CD4-positive, CD25-positive, alpha-beta regulatory T cell (primary cell): Measurements from ENCODE around the gene PKNOX2. TPM values are rescaled to one million over a fixed set of nuclear protein-coding genes. Genes with fewer than 3 reads are reported as not detected.

Experiments used
- ATAC-seq, 2 donors: fragments of 150-1000 bp; cut with Tn5 transposase; one replicate each; pipeline ENCODE4 v1.10.0; 2021; ENCODE audit warnings: low read depth in 2 of 2, moderate number of reproducible peaks in 2 of 2, moderate library complexity in 1 of 2
- DNase-seq, 3 donors: peaks; one replicate each; pipeline versions ENCODE4 v3.0.0 to v3.0.0-alpha.2; 2012 to 2022; ENCODE audit warnings: mixed read lengths in 1 of 3
- H3K27ac ChIP-seq: one replicate; pipeline ENCODE4 v1.7.0; 2013; ENCODE audit warnings: mild to moderate bottlenecking, low read length; ENCODE audit not compliant: insufficient read depth, poor library complexity, severe bottlenecking
- H3K27me3 ChIP-seq: one replicate; pipeline ENCODE4 v1.7.0; 2013; ENCODE audit warnings: low read length; ENCODE audit not compliant: control insufficient read depth, insufficient read depth
- H3K36me3 ChIP-seq: one replicate; pipeline ENCODE4 v1.7.0; 2013; ENCODE audit warnings: mild to moderate bottlenecking, low read length, moderate library complexity; ENCODE audit not compliant: control insufficient read depth, insufficient read depth
- H3K4me1 ChIP-seq: 2 replicates; pipeline ENCODE4 v1.7.0; 2013; ENCODE audit warnings: mild to moderate bottlenecking, low read length; ENCODE audit not compliant: insufficient read depth, control insufficient read depth, poor library complexity, severe bottlenecking
- H3K4me3 ChIP-seq: one replicate; pipeline ENCODE4 v1.7.0; 2013; ENCODE audit warnings: low read depth, mild to moderate bottlenecking, low read length, moderate library complexity
- H3K9me3 ChIP-seq, 2 experiments: 1 replicate in 1 of 2; 2 replicates in 1 of 2; pipeline ENCODE4 v1.7.0; 2013; ENCODE audit warnings: low read length in 2 of 2, mild to moderate bottlenecking in 1 of 2, moderate library complexity in 1 of 2; ENCODE audit not compliant: control insufficient read depth in 2 of 2
- H3K27ac Mint-ChIP-seq, 3 donors: one replicate each; pipeline ENCODE4 v1.8.0; 2020 to 2022; ENCODE audit warnings: mild to moderate bottlenecking in 3 of 3, mixed read lengths in 3 of 3, moderate library complexity in 2 of 3
- H3K27me3 Mint-ChIP-seq: one replicate; pipeline ENCODE4 v1.8.0; 2022; ENCODE audit warnings: mild to moderate bottlenecking, mixed read lengths
- H3K36me3 Mint-ChIP-seq: one replicate; pipeline ENCODE4 v1.8.0; 2020; ENCODE audit warnings: mixed read lengths
- H3K4me1 Mint-ChIP-seq, 4 donors: one replicate each; pipeline ENCODE4 v1.8.0; 2020 to 2022; ENCODE audit warnings: mixed read lengths in 4 of 4, mild to moderate bottlenecking in 1 of 4
- H3K4me3 Mint-ChIP-seq, 4 donors: one replicate each; pipeline ENCODE4 v1.8.0; 2020 to 2022; ENCODE audit warnings: mild to moderate bottlenecking in 4 of 4, mixed read lengths in 4 of 4, moderate library complexity in 3 of 4
- H3K9me3 Mint-ChIP-seq, 7 donors: one replicate each; pipeline ENCODE4 v1.8.0; 2020 to 2022; ENCODE audit warnings: mixed read lengths in 7 of 7, mild to moderate bottlenecking in 3 of 7, moderate library complexity in 2 of 7
- polyA plus RNA-seq, 4 donors: library from polyadenylated mRNA; unstranded; fragments of 300-500 nt; fragmentation: Illumina TruSeq; gene quantifications; one replicate each; pipeline ENCODE4 v1.2.3, GENCODE V29; 2021
- total RNA-seq: library from RNA; stranded (reverse); gene quantifications from one replicate; pipeline ENCODE4 v1.2.3, GENCODE V29; 2022

PKNOX2 gene
- total and polyA plus RNA-seq, 5 donors from 2014 or later, result not detected

DNA sequence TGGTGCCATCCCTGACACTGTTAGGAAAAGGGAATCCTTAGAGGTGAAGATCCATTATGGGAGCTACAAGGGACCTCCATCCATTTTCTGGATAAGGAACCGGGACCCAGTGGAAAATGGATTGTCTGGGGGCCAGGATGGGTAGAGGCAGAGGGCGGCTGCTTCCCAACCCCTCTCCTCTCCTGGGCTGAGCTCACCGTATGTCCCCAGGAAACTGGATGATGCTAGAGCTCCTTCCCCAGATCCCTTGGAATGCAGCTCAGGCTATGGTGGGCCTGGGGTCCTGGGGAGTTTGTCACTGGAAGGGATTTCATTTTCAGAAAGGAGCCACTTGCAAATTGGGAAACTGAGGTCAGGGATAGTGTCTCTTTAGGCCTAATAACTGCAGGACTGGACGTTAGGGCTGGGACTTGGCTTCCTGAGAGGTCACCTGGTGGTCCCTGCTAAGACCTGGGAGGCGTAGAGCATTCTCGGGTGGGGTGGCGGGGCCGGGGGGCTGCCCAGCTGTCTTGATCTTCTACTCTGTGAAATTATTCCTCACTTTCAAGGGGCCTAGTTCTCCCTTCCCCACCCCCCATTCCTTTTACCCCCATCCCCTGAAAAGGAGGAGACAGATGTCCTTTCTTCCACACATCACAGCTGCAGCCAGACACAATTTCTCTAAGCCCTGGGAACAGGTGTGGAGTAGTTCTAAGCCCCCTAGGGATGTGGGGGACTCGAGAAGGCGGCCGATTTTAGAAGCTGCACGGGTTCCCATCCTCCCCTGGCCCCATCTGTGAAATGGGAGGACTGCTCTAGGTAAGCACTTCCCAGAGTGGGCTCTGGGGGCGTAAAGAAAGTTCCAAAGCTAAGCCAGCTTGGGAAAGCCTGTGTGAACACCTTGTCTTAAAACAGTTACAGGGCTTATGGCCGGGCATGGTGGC, 99.8 kb downstream of the PKNOX2 start:
- Mint-ChIP-seq H3K4me3 (no peak overlapping the region), H3K36me3 (no peaks in the 10 kb centered on the region), H3K4me1 (peaks cover 0 to 4% (median 0%) of the 10 kb centered on the region in 4 donors), H3K9me3 (no peaks in the 10 kb centered on the region), H3K27ac (no peak overlapping the region), H3K27me3 (peaks cover 41% of the 10 kb centered on the region)
- Histone ChIP-seq H3K27ac (no peak overlapping the region), H3K36me3 (no peaks in the 10 kb centered on the region), H3K4me1 (no peaks in the 10 kb centered on the region), H3K9me3 (no peaks in the 10 kb centered on the region), H3K4me3 (no peak overlapping the region), H3K27me3 (no peaks in the 10 kb centered on the region)
- DNase-seq (no peak), ATAC-seq (no peak)

DNA sequence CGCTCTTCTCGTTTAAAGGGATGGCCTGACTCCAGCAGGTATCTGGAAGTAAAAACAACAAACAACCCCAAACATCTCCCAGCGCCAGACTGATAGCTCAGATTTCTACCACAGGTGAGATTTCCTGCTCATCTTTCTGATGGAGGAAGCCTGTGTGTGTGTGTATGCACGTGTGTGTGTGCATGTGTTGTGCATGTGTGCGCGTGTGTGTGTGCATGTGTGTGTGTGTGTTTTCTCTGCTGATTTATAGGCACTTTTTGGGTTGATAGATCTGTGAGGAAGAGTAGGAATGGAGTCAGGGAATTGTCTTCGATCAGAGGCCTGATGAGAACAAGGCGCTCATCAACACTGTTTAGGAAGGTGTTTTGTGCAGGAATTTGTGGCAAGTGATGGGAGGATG, 103.0 kb downstream of the PKNOX2 start:
- H3K9me3 Mint-ChIP-seq, result no peaks in the 10 kb centered on the region
- H3K27ac Mint-ChIP-seq, result no peak overlapping the region
- no peak for DNase-seq
- no peak overlapping the region for H3K4me3 Mint-ChIP-seq
- no peaks in the 10 kb centered on the region for H3K36me3 Mint-ChIP-seq
- H3K4me1 Mint-ChIP-seq, result peaks cover 0 to 3% (median 0%) of the 10 kb centered on the region in 4 donors
- no peaks in the 10 kb centered on the region for H3K36me3 ChIP-seq
- H3K27me3 ChIP-seq, result no peaks in the 10 kb centered on the region
- no peaks in the 10 kb centered on the region for H3K4me1 ChIP-seq
- H3K27ac ChIP-seq, result no peak overlapping the region
- no peak for ATAC-seq
- H3K9me3 ChIP-seq, result no peaks in the 10 kb centered on the region
- H3K27me3 Mint-ChIP-seq, result peaks cover 28% of the 10 kb centered on the region
- no peak overlapping the region for H3K4me3 ChIP-seq

DNA sequence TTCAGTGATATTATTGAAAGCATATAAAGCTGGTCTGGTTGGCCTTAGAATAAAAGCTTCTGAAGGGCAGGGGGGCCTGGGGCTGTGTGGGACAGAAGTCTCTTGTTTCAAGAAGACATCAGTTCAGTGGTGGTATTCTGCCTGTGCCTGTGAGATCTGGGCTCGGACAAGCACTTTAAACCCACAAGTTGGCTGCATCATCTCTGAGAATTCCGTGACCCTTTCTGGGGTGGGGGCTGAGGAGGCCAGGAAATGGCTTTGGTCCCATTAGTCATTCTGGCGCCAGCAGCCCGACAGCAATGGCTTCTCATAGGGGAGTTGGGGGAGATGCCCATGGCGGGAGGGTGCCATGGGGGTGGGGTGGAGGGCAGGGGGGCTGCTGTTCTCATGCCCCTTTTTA, 104.1 kb downstream of the PKNOX2 start:
- H3K36me3 Mint-ChIP-seq, result no peaks in the 10 kb centered on the region
- H3K4me3 ChIP-seq, result no peak overlapping the region
- no peaks in the 10 kb centered on the region for H3K27me3 ChIP-seq
- no peaks in the 10 kb centered on the region for H3K9me3 ChIP-seq
- H3K4me3 Mint-ChIP-seq, result no peak overlapping the region
- H3K27ac ChIP-seq, result no peak overlapping the region
- no peaks in the 10 kb centered on the region for H3K9me3 Mint-ChIP-seq
- no peaks in the 10 kb centered on the region for H3K4me1 ChIP-seq
- no peaks in the 10 kb centered on the region for H3K36me3 ChIP-seq
- no peaks in the 10 kb centered on the region for H3K4me1 Mint-ChIP-seq
- no peak for ATAC-seq
- no peak for DNase-seq
- peaks cover 28% of the 10 kb centered on the region for H3K27me3 Mint-ChIP-seq
- no peak overlapping the region for H3K27ac Mint-ChIP-seq

DNA sequence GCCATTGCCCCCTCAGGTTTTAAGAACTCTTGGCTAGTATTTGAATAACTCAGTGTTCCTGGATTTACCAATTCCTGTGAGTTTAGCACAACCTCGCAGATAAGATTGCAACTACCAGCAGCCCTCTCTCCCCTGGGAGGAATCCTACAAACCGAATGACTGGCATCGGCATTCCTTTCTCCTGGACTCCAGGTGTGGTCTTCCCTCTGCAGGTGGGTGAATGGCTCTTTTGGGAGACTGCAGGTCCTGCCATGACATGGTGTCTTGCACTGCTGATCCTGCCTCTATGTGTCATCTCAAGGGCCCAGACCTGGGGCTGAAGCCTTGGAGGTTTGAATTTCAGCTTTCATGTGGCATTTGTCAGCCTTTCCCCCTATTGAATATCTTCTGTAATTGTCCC, 105.6 kb downstream of the PKNOX2 start:
- Mint-ChIP-seq H3K27me3 (peaks cover 19% of the 10 kb centered on the region), H3K4me1 (no peaks in the 10 kb centered on the region)
- no peak overlapping the region for H3K27ac ChIP-seq

DNA sequence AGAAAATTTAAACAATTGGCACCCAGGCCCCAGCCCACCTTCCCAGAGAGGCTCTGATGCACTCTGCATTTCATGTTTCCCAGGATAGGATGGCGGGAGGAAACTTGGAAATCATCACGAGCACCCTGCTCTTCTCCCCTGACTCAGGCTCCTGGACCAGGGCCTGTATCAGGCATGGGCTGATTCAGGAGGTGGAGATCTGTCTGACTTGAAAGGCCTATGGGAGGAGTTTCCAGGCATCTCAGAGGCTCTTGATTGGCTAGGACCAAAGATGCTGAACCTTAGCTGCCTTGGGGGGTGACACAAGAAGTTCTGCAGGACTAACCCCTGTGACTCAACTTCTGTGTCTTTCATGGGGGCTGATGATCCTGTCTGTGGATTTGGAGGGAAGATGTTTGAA, 106.2 kb downstream of the PKNOX2 start:
- H3K4me3 ChIP-seq, result no peak overlapping the region
- ATAC-seq (no peak), DNase-seq (no peak)
- H3K27me3 ChIP-seq, result no peaks in the 10 kb centered on the region
- no peaks in the 10 kb centered on the region for H3K4me1 ChIP-seq
- H3K27me3 Mint-ChIP-seq, result peaks cover 14% of the 10 kb centered on the region
- H3K27ac Mint-ChIP-seq, result no peak overlapping the region
- H3K27ac ChIP-seq, result no peak overlapping the region
- H3K36me3 ChIP-seq, result no peaks in the 10 kb centered on the region
- H3K9me3 Mint-ChIP-seq, result no peaks in the 10 kb centered on the region
- H3K36me3 Mint-ChIP-seq, result no peaks in the 10 kb centered on the region
- no peaks in the 10 kb centered on the region for H3K9me3 ChIP-seq
- H3K4me1 Mint-ChIP-seq, result no peaks in the 10 kb centered on the region
- no peak overlapping the region for H3K4me3 Mint-ChIP-seq

More for the DNA sequence above, 105.6 kb downstream of the PKNOX2 start:
- Mint-ChIP-seq H3K4me3 (no peak overlapping the region), H3K9me3 (no peaks in the 10 kb centered on the region), H3K36me3 (no peaks in the 10 kb centered on the region), H3K27ac (no peak overlapping the region)
- Histone ChIP-seq H3K36me3 (no peaks in the 10 kb centered on the region), H3K9me3 (no peaks in the 10 kb centered on the region), H3K27me3 (no peaks in the 10 kb centered on the region), H3K4me3 (no peak overlapping the region), H3K4me1 (no peaks in the 10 kb centered on the region)
- no peak for ATAC-seq
- DNase-seq, result no peak

DNA sequence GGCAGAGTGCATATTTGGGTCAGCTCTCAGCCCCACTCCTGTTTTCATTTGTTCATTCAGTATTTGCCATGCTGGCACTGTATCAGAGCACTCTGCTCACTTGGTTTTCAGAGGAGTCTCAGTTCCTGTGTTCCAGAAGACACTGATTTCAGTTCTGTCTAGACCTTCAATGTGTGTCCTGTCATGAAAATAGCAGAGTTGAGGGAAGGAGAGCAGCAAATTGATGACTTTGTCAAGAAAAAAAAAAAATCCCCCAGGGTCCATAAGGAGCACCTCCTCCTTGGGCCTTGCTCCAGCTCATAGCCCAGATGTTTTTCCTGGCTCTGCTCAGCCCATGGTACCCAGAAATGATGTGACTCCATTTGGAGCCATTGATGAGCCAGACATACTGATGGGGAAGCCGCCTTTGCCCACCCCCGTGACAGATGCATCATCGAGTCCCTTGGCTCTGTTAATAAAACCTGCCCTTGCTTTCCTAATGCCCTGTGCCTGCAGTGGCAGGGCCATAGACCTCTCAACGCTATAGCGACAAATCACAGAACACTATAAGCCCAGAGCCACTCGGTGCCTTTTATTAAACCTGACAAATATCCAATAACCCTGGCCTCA, 107.0 kb downstream of the PKNOX2 start:
- Mint-ChIP-seq H3K4me3 (no peak overlapping the region), H3K27ac (no peak overlapping the region), H3K27me3 (peaks cover 5% of the 10 kb centered on the region), H3K9me3 (no peaks in the 10 kb centered on the region), H3K4me1 (no peaks in the 10 kb centered on the region), H3K36me3 (no peaks in the 10 kb centered on the region)
- H3K4me3 ChIP-seq, result no peak overlapping the region
- no peaks in the 10 kb centered on the region for H3K9me3 ChIP-seq
- DNase-seq (no peak), ATAC-seq (no peak)
- H3K4me1 ChIP-seq, result no peaks in the 10 kb centered on the region
- no peak overlapping the region for H3K27ac ChIP-seq
- H3K36me3 ChIP-seq, result no peaks in the 10 kb centered on the region
- no peaks in the 10 kb centered on the region for H3K27me3 ChIP-seq

DNA sequence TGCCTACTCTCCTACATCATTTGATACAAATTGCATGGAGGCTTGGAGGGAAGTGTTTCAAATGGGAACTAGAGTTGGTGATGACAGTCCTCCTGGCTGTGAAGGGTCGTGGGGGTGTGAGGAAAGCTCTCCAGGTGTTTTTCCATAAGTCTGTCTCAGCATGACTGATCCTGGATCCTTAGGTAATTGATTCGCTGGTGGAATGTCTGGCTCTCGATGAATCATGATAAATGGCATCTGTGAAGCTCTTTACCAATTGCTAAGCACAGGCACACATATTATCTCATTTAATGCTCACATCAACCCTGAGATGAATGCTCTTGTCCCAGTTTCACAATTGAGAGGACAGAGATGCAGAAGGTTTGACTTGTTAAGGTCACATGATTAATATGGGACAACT, 107.5 kb downstream of the PKNOX2 start:
- no peak overlapping the region for H3K27ac Mint-ChIP-seq
- Histone ChIP-seq H3K27ac (no peak overlapping the region), H3K36me3 (no peaks in the 10 kb centered on the region), H3K4me3 (no peak overlapping the region), H3K27me3 (no peaks in the 10 kb centered on the region), H3K9me3 (no peaks in the 10 kb centered on the region), H3K4me1 (no peaks in the 10 kb centered on the region)
- ATAC-seq, result no peak
- H3K9me3 Mint-ChIP-seq, result no peaks in the 10 kb centered on the region
- peaks cover 2% of the 10 kb centered on the region for H3K27me3 Mint-ChIP-seq
- H3K4me3 Mint-ChIP-seq, result no peak overlapping the region
- H3K4me1 Mint-ChIP-seq, result no peaks in the 10 kb centered on the region
- H3K36me3 Mint-ChIP-seq, result no peaks in the 10 kb centered on the region
- DNase-seq, result no peak

DNA sequence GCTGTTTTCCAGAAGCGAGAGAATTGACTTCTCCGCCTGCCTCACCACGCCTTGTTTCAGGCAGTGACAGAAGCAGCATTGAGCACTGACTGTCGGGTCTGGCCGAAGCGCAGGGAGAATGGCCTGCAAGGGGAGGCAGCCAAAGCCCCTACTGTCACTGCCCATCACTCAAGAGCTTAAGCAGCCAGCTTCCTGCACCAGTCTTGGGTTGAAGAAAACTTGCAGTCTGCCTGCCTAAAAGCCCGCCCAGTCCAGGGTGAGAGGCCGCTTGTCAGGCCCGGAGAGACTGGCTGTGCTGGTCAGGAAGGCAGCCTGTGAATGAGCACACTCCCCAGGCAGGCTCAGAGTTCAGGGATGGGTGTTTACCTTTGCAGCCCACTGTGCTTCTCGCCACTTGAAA, 108.3 kb downstream of the PKNOX2 start:
- Histone ChIP-seq H3K27me3 (no peaks in the 10 kb centered on the region), H3K27ac (no peak overlapping the region), H3K4me3 (no peak overlapping the region), H3K9me3 (no peaks in the 10 kb centered on the region), H3K36me3 (no peaks in the 10 kb centered on the region), H3K4me1 (no peaks in the 10 kb centered on the region)
- Mint-ChIP-seq H3K4me3 (no peak overlapping the region), H3K27ac (no peak overlapping the region), H3K27me3 (no peaks in the 10 kb centered on the region), H3K4me1 (no peaks in the 10 kb centered on the region), H3K9me3 (no peaks in the 10 kb centered on the region), H3K36me3 (no peaks in the 10 kb centered on the region)
- no peak for ATAC-seq
- no peak for DNase-seq
